ENCODE data around the gene TMC2.

Gene TMC2

DNA sequence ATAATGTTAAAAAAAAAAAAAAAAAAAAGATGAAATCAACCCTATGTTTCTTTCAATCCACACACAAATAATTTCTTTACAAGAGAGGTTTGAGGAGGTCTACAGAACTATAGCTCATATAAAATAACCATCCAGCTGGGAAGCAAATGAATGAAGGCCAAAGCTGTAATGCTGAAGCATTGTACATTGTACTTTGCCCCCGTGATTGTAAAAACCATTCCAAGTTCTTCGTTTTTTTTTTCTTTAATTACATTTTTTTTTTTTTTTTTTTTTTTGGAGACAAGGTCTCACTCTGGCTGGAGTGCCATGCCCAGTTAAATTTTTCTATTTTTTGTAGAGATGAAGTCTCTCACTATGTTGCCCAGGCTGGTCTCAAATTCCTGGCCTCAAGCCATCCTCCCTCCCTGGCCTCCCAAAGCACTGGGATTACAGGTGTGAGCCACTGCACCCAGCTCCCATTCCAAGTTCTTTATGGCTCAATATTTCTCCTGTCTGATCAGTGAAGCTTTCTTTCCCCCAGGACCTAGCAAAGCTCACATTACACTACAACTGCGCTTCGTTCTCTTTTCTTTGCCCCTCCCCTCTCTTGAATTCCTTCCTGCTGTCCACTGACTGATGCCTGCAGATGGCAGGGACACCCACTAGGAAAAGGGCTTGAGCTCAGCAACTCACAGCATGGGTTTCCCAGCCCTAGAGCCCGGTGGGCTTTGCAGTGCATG, 63.1 kb downstream of the TMC2 start:
- Histone ChIP-seq H3K36me3 (ENCODE audit: control insufficient read depth, insufficient read depth, low read length) (no peaks in the 10 kb centered on the region), H3K9me3 (ENCODE audit: control insufficient read depth, insufficient read depth, low read length) (no peaks in the 10 kb centered on the region), H3K27me3 (ENCODE audit: control insufficient read depth, insufficient read depth, low read length) (no peaks in the 10 kb centered on the region), H3K4me3 (ENCODE audit: low read depth, low read length) (no peak overlapping the region), H3K9ac (ENCODE audit: low read depth, low read length) (no peak overlapping the region), H3K4me1 (ENCODE audit: control insufficient read depth, insufficient read depth, low read length) (no peaks in the 10 kb centered on the region)

DNA sequence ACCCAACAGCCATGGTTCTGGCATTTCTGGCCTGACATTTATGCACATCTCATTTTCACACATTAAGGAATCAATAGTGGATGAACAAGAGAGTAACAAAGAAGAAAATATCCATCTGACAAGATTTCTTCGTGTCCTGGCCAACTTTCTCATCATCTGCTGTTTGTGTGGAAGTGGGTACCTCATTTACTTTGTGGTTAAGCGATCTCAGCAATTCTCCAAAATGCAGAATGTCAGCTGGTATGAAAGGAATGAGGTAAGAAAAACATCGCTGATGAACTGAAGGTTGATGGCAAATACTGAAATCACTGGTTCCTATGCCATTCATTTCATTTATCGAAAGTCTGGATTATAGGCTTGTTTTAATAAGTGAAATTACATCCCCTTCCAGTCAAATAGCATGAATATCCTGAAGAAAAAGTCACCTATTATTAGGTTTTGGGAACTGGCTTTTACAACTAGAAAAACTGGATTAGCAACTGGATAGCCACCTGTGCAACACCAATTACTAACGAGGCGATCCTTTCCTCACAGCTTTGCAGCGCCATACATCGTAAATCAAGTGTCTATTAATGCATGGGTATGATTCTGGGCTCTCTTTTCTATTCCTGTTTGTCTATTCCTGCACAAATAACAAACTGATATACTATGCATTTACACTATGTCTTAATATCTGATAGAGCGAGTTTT, 65.8 kb downstream of the TMC2 start:
- no peak overlapping the region for H3K4me3 ChIP-seq (ENCODE audit: low read depth, low read length)
- no peak overlapping the region for H3K9ac ChIP-seq (ENCODE audit: low read depth, low read length)
- H3K9me3 ChIP-seq (ENCODE audit: control insufficient read depth, insufficient read depth, low read length): no peaks in the 10 kb centered on the region
- no peaks in the 10 kb centered on the region for H3K36me3 ChIP-seq (ENCODE audit: control insufficient read depth, insufficient read depth, low read length)
- no peaks in the 10 kb centered on the region for H3K27me3 ChIP-seq (ENCODE audit: control insufficient read depth, insufficient read depth, low read length)
- H3K4me1 ChIP-seq (ENCODE audit: control insufficient read depth, insufficient read depth, low read length): no peaks in the 10 kb centered on the region

- Histone ChIP-seq H3K4me1 (ENCODE audit: control insufficient read depth, insufficient read depth, low read length) (no peaks in the 10 kb centered on the region), H3K9ac (ENCODE audit: low read depth, low read length) (no peak overlapping the region), H3K36me3 (ENCODE audit: control insufficient read depth, insufficient read depth, low read length) (no peaks in the 10 kb centered on the region), H3K4me3 (ENCODE audit: low read depth, low read length) (no peak overlapping the region), H3K9me3 (ENCODE audit: control insufficient read depth, insufficient read depth, low read length) (no peaks in the 10 kb centered on the region), H3K27me3 (ENCODE audit: control insufficient read depth, insufficient read depth, low read length) (no peaks in the 10 kb centered on the region)
These were observed 66.4 kb downstream of the TMC2 start for GRCh38 chr20:2602746-2603145.

- H3K9ac ChIP-seq (ENCODE audit: low read depth, low read length): no peak overlapping the region
- H3K36me3 ChIP-seq (ENCODE audit: control insufficient read depth, insufficient read depth, low read length): no peaks in the 10 kb centered on the region
- no peak overlapping the region for H3K4me3 ChIP-seq (ENCODE audit: low read depth, low read length)
- no peaks in the 10 kb centered on the region for H3K9me3 ChIP-seq (ENCODE audit: control insufficient read depth, insufficient read depth, low read length)
- no peaks in the 10 kb centered on the region for H3K27me3 ChIP-seq (ENCODE audit: control insufficient read depth, insufficient read depth, low read length)
- H3K4me1 ChIP-seq (ENCODE audit: control insufficient read depth, insufficient read depth, low read length): no peaks in the 10 kb centered on the region
These were observed 67.6 kb downstream of the TMC2 start for GRCh38 chr20:2603816-2604505.

DNA sequence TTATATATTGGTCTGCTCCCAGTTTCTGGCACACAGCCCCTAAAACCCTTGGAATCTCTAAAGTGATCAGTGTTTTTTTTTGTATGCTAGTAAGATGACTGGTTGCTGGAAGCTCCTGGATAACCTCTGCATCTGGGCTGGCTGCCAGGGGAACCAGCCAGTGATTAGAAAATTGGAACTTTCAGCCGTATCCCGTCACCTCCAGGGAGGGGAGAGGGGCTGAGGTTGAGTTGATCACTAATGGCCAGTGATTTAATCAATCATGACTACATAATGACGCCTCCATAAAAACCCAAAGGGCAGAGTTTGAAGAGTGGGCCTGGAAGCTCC, 68.1 kb downstream of the TMC2 start:
- no peak overlapping the region for H3K9ac ChIP-seq (ENCODE audit: low read depth, low read length)
- H3K9me3 ChIP-seq (ENCODE audit: control insufficient read depth, insufficient read depth, low read length): no peaks in the 10 kb centered on the region
- no peaks in the 10 kb centered on the region for H3K36me3 ChIP-seq (ENCODE audit: control insufficient read depth, insufficient read depth, low read length)
- H3K27me3 ChIP-seq (ENCODE audit: control insufficient read depth, insufficient read depth, low read length): no peaks in the 10 kb centered on the region
- H3K4me3 ChIP-seq (ENCODE audit: low read depth, low read length): no peak overlapping the region
- H3K4me1 ChIP-seq (ENCODE audit: control insufficient read depth, insufficient read depth, low read length): no peaks in the 10 kb centered on the region

DNA sequence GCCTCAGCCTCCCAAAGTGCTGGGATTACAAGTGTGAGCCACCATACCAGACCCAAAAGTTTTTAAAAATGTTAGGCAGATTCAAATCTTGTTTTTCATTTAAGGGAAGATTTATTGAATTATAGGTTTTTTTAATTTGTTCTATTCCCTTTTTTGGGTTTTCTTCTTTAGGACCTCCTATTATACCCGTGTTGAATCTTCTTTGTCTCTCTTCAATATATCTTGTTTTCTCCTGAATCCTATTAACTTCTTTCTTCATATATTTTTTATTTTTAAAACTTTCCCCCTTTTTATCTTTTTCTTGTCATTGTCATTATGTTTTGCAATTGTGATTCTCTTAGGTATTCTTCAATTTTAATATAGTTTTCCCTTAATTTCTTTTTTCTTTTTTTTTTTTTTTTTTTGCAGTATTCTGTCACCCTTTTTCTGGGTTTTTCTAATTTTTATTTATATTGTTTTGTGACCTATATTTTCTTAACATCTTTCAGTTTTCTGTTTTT, 70.2 kb downstream of the TMC2 start:
- Histone ChIP-seq H3K4me1 (ENCODE audit: control insufficient read depth, insufficient read depth, low read length) (no peaks in the 10 kb centered on the region), H3K36me3 (ENCODE audit: control insufficient read depth, insufficient read depth, low read length) (no peaks in the 10 kb centered on the region), H3K27me3 (ENCODE audit: control insufficient read depth, insufficient read depth, low read length) (no peaks in the 10 kb centered on the region), H3K4me3 (ENCODE audit: low read depth, low read length) (no peak overlapping the region), H3K9me3 (ENCODE audit: control insufficient read depth, insufficient read depth, low read length) (no peaks in the 10 kb centered on the region), H3K9ac (ENCODE audit: low read depth, low read length) (no peak overlapping the region)

DNA sequence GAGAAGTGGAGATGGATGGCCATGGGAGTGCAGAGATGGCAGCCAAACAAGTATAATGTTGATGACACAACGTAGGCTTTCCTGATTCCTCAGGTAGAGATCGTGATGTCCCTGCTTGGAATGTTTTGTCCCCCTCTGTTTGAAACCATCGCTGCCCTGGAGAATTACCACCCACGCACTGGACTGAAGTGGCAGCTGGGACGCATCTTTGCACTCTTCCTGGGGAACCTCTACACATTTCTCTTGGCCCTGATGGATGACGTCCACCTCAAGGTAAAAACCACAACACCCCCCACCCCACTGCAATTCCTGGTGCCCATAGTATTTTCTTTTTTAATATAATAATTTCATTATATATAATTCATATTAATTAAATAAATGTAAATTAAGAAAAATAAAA, 74.0 kb downstream of the TMC2 start:
- H3K27me3 ChIP-seq (ENCODE audit: control insufficient read depth, insufficient read depth, low read length): no peaks in the 10 kb centered on the region
- no peaks in the 10 kb centered on the region for H3K36me3 ChIP-seq (ENCODE audit: control insufficient read depth, insufficient read depth, low read length)
- no peak overlapping the region for H3K4me3 ChIP-seq (ENCODE audit: low read depth, low read length)
- H3K4me1 ChIP-seq (ENCODE audit: control insufficient read depth, insufficient read depth, low read length): no peaks in the 10 kb centered on the region
- H3K9ac ChIP-seq (ENCODE audit: low read depth, low read length): no peak overlapping the region
- H3K9me3 ChIP-seq (ENCODE audit: control insufficient read depth, insufficient read depth, low read length): no peaks in the 10 kb centered on the region

GRCh38 chr20:2610941-2611720, 74.8 kb downstream of the TMC2 start:
- Histone ChIP-seq H3K9ac (ENCODE audit: low read depth, low read length) (no peak overlapping the region), H3K9me3 (ENCODE audit: control insufficient read depth, insufficient read depth, low read length) (no peaks in the 10 kb centered on the region), H3K27me3 (ENCODE audit: control insufficient read depth, insufficient read depth, low read length) (no peaks in the 10 kb centered on the region), H3K4me1 (ENCODE audit: control insufficient read depth, insufficient read depth, low read length) (no peaks in the 10 kb centered on the region), H3K4me3 (ENCODE audit: low read depth, low read length) (no peak overlapping the region), H3K36me3 (ENCODE audit: control insufficient read depth, insufficient read depth, low read length) (no peaks in the 10 kb centered on the region)

GRCh38 chr20:2612073-2612472, 75.7 kb downstream of the TMC2 start:
- no peaks in the 10 kb centered on the region for H3K9me3 ChIP-seq (ENCODE audit: control insufficient read depth, insufficient read depth, low read length)
- H3K27me3 ChIP-seq (ENCODE audit: control insufficient read depth, insufficient read depth, low read length): no peaks in the 10 kb centered on the region
- no peak overlapping the region for H3K4me3 ChIP-seq (ENCODE audit: low read depth, low read length)
- no peaks in the 10 kb centered on the region for H3K4me1 ChIP-seq (ENCODE audit: control insufficient read depth, insufficient read depth, low read length)
- no peaks in the 10 kb centered on the region for H3K36me3 ChIP-seq (ENCODE audit: control insufficient read depth, insufficient read depth, low read length)
- no peak overlapping the region for H3K9ac ChIP-seq (ENCODE audit: low read depth, low read length)

DNA sequence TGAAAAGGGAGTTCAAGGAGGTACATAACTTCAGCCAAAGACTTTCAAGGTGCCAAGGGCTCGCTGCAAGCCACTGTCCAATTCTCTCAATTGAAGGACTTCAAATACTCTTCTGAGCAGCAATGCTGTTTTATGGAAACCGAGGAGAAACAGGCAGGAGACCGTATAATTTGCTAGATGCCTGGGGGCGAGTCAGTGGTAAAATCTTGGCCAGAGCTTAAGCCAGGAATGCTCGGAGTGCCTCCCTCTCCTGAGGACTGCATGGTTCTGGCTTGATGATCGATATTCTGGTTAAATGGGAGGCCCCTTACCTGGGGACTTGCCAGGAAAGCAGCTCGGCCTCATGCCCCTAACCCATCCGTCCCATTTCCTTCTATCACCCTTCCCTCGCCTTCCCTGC, 80.3 kb downstream of the TMC2 start:
- no peaks in the 10 kb centered on the region for H3K4me1 ChIP-seq (ENCODE audit: control insufficient read depth, insufficient read depth, low read length)
- H3K36me3 ChIP-seq (ENCODE audit: control insufficient read depth, insufficient read depth, low read length): no peaks in the 10 kb centered on the region
- no peak overlapping the region for H3K4me3 ChIP-seq (ENCODE audit: low read depth, low read length)
- no peak overlapping the region for H3K9ac ChIP-seq (ENCODE audit: low read depth, low read length)
- no peaks in the 10 kb centered on the region for H3K9me3 ChIP-seq (ENCODE audit: control insufficient read depth, insufficient read depth, low read length)
- peaks cover 3% of the 10 kb centered on the region for H3K27me3 ChIP-seq (ENCODE audit: control insufficient read depth, insufficient read depth, low read length)

GRCh38 chr20:2617099-2617714, 80.8 kb downstream of the TMC2 start:
- Histone ChIP-seq H3K4me1 (ENCODE audit: control insufficient read depth, insufficient read depth, low read length) (no peaks in the 10 kb centered on the region), H3K36me3 (ENCODE audit: control insufficient read depth, insufficient read depth, low read length) (no peaks in the 10 kb centered on the region), H3K27me3 (ENCODE audit: control insufficient read depth, insufficient read depth, low read length) (peaks cover 3% of the 10 kb centered on the region), H3K4me3 (ENCODE audit: low read depth, low read length) (no peak overlapping the region), H3K9me3 (ENCODE audit: control insufficient read depth, insufficient read depth, low read length) (no peaks in the 10 kb centered on the region), H3K9ac (ENCODE audit: low read depth, low read length) (no peak overlapping the region)

All from iPS-15b (cell line).